Progenitor cell of endocrine pancreas (in vitro differentiated cells): ENCODE measurements around the gene HMGCS1. TPM values are rescaled to one million over a fixed set of nuclear protein-coding genes. Genes with fewer than 3 reads are reported as not detected.
A peak's percentile ranks its signal among the peaks of the same experiment; 100 is the strongest.

Experiments used
- DNase-seq: peaks from one replicate; pipeline ENCODE4 v3.0.0; 2021; ENCODE audit warnings: low spot score; ENCODE audit not compliant: unreplicated experiment
- H3K27ac Mint-ChIP-seq: 2 replicates; pipeline ENCODE4 v1.8.0; 2021; ENCODE audit warnings: mild to moderate bottlenecking, moderate library complexity, mixed read lengths
- H3K27me3 Mint-ChIP-seq: 2 replicates; pipeline ENCODE4 v1.8.0; 2021; ENCODE audit warnings: mixed read lengths
- H3K36me3 Mint-ChIP-seq: 2 replicates; pipeline ENCODE4 v1.8.0; 2022; ENCODE audit warnings: mixed read lengths; ENCODE audit not compliant: insufficient read depth
- H3K4me1 Mint-ChIP-seq: 2 replicates; pipeline ENCODE4 v1.8.0; 2021; ENCODE audit warnings: low read depth, mixed read lengths
- H3K4me3 Mint-ChIP-seq: 2 replicates; pipeline ENCODE4 v1.8.0; 2021; ENCODE audit warnings: low read depth, mild to moderate bottlenecking, moderate library complexity, mixed read lengths
- H3K9me3 Mint-ChIP-seq: 2 replicates; pipeline ENCODE4 v1.8.0; 2021; ENCODE audit warnings: low read depth, mixed read lengths
- total RNA-seq: library from RNA; stranded (reverse); gene quantifications from 2 replicates; pipeline ENCODE4 v1.2.1, GENCODE V29; 2021
- TF ChIP-seq, protein P1 (sequence below): fragments of 200-600 bp; sonication (generic); IDR thresholded peaks from one replicate; pipeline ENCODE4 v1.5.0; 2021; ENCODE audit warnings: antibody characterized with exemption, mild to moderate bottlenecking; ENCODE audit not compliant: unreplicated experiment

Gene HMGCS1
- total RNA-seq, 1 donor from 2014 or later = 170 TPM

DNA sequence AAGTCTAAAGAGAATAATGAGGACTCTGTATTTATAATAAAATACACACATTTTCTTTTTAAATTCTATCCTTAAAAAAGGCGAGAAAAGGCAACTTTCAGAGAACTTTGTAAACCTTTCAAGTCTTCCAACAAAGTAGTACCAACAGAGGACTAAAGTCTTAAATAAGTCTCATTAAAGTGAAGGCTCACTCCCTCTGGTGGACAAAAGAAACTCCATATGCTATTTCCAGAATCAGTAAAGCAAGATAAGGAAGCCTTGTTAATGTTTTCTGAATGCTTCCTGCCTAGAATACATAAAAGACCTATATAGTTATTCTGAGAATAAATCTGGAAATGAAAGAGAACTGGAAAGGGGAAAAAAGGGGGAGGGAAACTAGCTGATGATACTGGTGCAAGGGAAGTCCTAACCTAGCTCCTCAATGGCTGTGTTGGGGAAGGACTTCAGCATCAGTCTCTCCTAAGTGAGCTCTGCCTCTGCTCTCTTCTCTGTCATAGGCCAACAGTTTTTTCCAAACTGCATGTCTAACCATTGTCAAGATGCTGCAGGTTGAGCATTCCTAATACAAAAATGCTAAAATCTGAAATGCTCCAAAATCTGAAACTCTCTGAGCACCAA is 7.2 kb downstream of the HMGCS1 start:
- TF ChIP-seq, protein P1, sequence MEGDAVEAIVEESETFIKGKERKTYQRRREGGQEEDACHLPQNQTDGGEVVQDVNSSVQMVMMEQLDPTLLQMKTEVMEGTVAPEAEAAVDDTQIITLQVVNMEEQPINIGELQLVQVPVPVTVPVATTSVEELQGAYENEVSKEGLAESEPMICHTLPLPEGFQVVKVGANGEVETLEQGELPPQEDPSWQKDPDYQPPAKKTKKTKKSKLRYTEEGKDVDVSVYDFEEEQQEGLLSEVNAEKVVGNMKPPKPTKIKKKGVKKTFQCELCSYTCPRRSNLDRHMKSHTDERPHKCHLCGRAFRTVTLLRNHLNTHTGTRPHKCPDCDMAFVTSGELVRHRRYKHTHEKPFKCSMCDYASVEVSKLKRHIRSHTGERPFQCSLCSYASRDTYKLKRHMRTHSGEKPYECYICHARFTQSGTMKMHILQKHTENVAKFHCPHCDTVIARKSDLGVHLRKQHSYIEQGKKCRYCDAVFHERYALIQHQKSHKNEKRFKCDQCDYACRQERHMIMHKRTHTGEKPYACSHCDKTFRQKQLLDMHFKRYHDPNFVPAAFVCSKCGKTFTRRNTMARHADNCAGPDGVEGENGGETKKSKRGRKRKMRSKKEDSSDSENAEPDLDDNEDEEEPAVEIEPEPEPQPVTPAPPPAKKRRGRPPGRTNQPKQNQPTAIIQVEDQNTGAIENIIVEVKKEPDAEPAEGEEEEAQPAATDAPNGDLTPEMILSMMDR = peak; percentile 73
- peaks cover 37% of the 10 kb centered on the region for H3K4me1 Mint-ChIP-seq
- H3K36me3 Mint-ChIP-seq = peaks cover 7% of the 10 kb centered on the region
- no peaks in the 10 kb centered on the region for H3K9me3 Mint-ChIP-seq
- no peak overlapping the region for H3K27ac Mint-ChIP-seq
- no peak for DNase-seq
- H3K4me3 Mint-ChIP-seq = no peak overlapping the region
- no peaks in the 10 kb centered on the region for H3K27me3 Mint-ChIP-seq

DNA sequence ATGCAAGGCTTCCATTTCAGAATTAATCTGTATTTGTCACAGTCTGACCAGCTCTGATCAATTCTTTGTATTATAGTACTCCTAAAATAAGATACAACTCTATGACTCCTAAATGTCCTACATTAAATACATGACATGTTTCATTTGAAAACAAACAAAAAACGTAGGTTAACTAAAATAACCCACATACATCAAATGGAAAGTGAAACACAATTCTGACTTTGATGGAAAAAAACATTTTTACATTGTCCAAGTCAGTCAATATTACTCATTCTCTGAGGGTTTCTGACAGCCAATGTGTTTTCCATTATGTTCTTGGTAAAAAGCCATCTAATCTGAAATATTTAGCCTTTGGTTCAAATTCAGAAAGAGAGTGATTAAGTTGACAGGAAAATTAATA is 8.7 kb downstream of the HMGCS1 start:
- H3K4me3 Mint-ChIP-seq = no peak overlapping the region
- TF ChIP-seq, protein P1 = no peak
- DNase-seq = no peak
- H3K27ac Mint-ChIP-seq = no peak overlapping the region
- peaks cover 6% of the 10 kb centered on the region for H3K36me3 Mint-ChIP-seq
- peaks cover 27% of the 10 kb centered on the region for H3K4me1 Mint-ChIP-seq
- H3K9me3 Mint-ChIP-seq = no peaks in the 10 kb centered on the region
- no peaks in the 10 kb centered on the region for H3K27me3 Mint-ChIP-seq

DNA sequence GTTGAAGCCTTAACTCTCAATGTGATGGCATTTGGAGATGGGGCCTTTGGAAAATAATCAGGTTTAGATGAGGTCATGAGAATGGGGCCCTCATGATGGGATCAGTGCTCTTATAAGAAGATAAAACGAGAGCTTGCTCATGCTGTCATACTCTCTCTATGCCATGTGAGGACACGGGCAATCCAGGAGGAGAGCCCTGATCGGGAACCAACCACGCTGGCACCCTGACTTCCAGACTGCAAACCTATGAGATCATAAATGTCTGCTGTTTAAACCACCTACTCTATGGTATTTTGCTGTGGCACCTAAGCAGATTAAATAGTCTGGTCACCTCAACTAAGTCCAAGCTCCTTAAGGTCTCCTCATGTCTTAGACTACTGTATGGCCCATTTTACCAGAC is 10.0 kb downstream of the HMGCS1 start:
- TF ChIP-seq, protein P1 = no peak
- H3K27me3 Mint-ChIP-seq = no peaks in the 10 kb centered on the region
- peak overlapping the region; percentile 48 for H3K27ac Mint-ChIP-seq
- peaks cover 20% of the 10 kb centered on the region for H3K4me1 Mint-ChIP-seq
- peaks cover 10% of the 10 kb centered on the region for H3K36me3 Mint-ChIP-seq
- no peak overlapping the region for H3K4me3 Mint-ChIP-seq
- DNase-seq = no peak
- no peaks in the 10 kb centered on the region for H3K9me3 Mint-ChIP-seq

DNA sequence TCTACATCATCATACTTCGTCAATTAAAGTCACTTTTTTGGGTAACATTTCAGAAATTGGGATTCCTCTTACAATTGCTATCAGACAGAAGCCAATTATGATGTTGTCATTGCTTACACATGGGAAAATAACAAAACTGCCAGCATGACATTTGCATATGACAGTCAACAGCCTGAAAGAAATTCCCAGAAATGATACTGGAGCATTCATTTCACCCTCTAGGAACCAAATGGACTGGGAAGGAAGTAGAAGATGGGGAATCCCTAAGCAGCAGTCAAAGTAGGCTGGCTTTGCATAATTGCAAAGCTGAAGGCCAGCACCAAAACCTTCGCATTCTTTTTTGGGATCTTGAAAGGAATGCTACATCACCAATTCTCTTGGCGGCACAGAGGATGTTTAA is 10.7 kb downstream of the HMGCS1 start:
- no peaks in the 10 kb centered on the region for H3K9me3 Mint-ChIP-seq
- TF ChIP-seq, protein P1 = no peak
- DNase-seq = no peak
- no peaks in the 10 kb centered on the region for H3K27me3 Mint-ChIP-seq
- H3K4me3 Mint-ChIP-seq = no peak overlapping the region
- no peak overlapping the region for H3K27ac Mint-ChIP-seq
- H3K36me3 Mint-ChIP-seq = peaks cover 14% of the 10 kb centered on the region
- peaks cover 20% of the 10 kb centered on the region for H3K4me1 Mint-ChIP-seq

DNA sequence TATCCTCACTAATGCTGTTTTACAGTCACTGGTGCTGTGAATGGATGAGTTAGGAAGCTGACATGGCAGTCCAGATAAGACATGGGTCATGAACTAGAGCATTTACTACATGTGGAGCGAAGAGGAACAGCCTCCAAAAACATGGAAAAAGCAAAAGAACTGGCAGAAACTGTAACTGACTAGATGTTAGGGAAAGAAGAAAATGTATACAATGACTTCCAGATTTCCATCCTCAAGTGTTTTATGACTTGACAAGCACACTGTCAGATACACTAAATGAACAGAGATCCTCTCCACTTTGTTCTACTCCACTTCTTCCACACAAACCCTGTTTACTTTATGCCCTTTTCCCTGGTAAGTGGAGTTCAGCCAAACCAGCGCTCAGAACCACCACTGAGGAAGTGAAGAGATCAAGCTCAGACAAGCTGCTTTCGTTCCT is 11.5 kb downstream of the HMGCS1 start:
- no peaks in the 10 kb centered on the region for H3K9me3 Mint-ChIP-seq
- DNase-seq = no peak
- no peak overlapping the region for H3K27ac Mint-ChIP-seq
- H3K27me3 Mint-ChIP-seq = no peaks in the 10 kb centered on the region
- TF ChIP-seq, protein P1 = no peak
- no peak overlapping the region for H3K4me3 Mint-ChIP-seq
- H3K36me3 Mint-ChIP-seq = peaks cover 15% of the 10 kb centered on the region
- peaks cover 20% of the 10 kb centered on the region for H3K4me1 Mint-ChIP-seq
